GM23338 (cell line): ENCODE measurements around the gene CXCL10. TPM values are rescaled to one million over a fixed set of nuclear protein-coding genes. Genes with fewer than 3 reads are reported as not detected.

Source experiments
- ATAC-seq: fragments of 200-7000 bp; cut with Tn5 transposase; 3 replicates; pipeline ENCODE4 v1.9.1; 2020
- DNase-seq: peaks from one replicate; pipeline ENCODE4 v3.0.0-alpha.2; 2015; ENCODE audit warnings: low spot score
- H2AFZ ChIP-seq: fragments of 200-600 bp; sonication (generic); 2 replicates; pipeline ENCODE4 v1.8.0; 2016; ENCODE audit warnings: antibody characterized with exemption, mild to moderate bottlenecking, moderate library complexity
- H3F3A ChIP-seq: fragments of 200-600 bp; sonication (generic); replicated peaks from 2 replicates; pipeline ENCODE4 v1.8.0; 2017; ENCODE audit warnings: antibody characterized with exemption, mixed run types, low read depth
- H3K27ac ChIP-seq: fragments of 200-600 bp; sonication (generic); 2 replicates; pipeline ENCODE4 v1.6.1; 2016; ENCODE audit warnings: low read depth
- H3K27me3 ChIP-seq: fragments of 200-600 bp; sonication (generic); 2 replicates; pipeline ENCODE4 v1.8.0; 2016; ENCODE audit warnings: mild to moderate bottlenecking, mixed run types, moderate library complexity; ENCODE audit not compliant: insufficient read depth
- H3K36me3 ChIP-seq: fragments of 200-600 bp; sonication (generic); 2 replicates; pipeline ENCODE4 v1.8.0; 2016; ENCODE audit warnings: mild to moderate bottlenecking; ENCODE audit not compliant: insufficient read depth
- H3K4me1 ChIP-seq: fragments of 200-600 bp; sonication (generic); 2 replicates; pipeline ENCODE4 v1.8.0; 2016; ENCODE audit warnings: mild to moderate bottlenecking, moderate library complexity; ENCODE audit not compliant: insufficient read depth
- H3K4me2 ChIP-seq: fragments of 200-600 bp; sonication (generic); 2 replicates; pipeline ENCODE4 v1.7.1; 2017; ENCODE audit warnings: mixed run types
- H3K4me3 ChIP-seq: fragments of 200-600 bp; sonication (generic); 2 replicates; pipeline ENCODE4 v1.6.1; 2016; ENCODE audit warnings: mixed run types
- H3K79me2 ChIP-seq: fragments of 200-600 bp; sonication (generic); replicated peaks from 2 replicates; pipeline ENCODE4 v1.8.0; 2017; ENCODE audit warnings: mild to moderate bottlenecking; ENCODE audit not compliant: insufficient read depth
- H3K9me2 ChIP-seq: fragments of 200-600 bp; sonication (generic); 2 replicates; pipeline ENCODE4 v1.8.0; 2017; ENCODE audit not compliant: insufficient read depth
- H4K20me1 ChIP-seq: fragments of 200-600 bp; sonication (generic); replicated peaks from 2 replicates; pipeline ENCODE4 v1.8.0; 2017; ENCODE audit warnings: mild to moderate bottlenecking; ENCODE audit not compliant: insufficient read depth
- H3K27ac Mint-ChIP-seq: 2 replicates; pipeline ENCODE4 v1.8.0; 2020; ENCODE audit warnings: inconsistent platforms, mild to moderate bottlenecking, moderate library complexity, mixed read lengths
- H3K27me3 Mint-ChIP-seq: 3 replicates; pipeline ENCODE4 v1.8.0; 2022; ENCODE audit warnings: low read depth, mild to moderate bottlenecking, moderate library complexity, mixed read lengths, inconsistent platforms; ENCODE audit not compliant: insufficient read depth, poor library complexity
- H3K36me3 Mint-ChIP-seq: 3 replicates; pipeline ENCODE4 v1.8.0; 2021; ENCODE audit warnings: low read depth, mild to moderate bottlenecking, inconsistent platforms, moderate library complexity, mixed read lengths
- H3K4me1 Mint-ChIP-seq: 3 replicates; pipeline ENCODE4 v1.8.0; 2020; ENCODE audit warnings: mild to moderate bottlenecking, inconsistent platforms, mixed read lengths
- H3K4me3 Mint-ChIP-seq: 3 replicates; pipeline ENCODE4 v1.8.0; 2021; ENCODE audit warnings: moderate library complexity, mild to moderate bottlenecking, inconsistent platforms, mixed read lengths
- H3K9me3 Mint-ChIP-seq: 3 replicates; pipeline ENCODE4 v1.8.0; 2020; ENCODE audit warnings: moderate library complexity, mild to moderate bottlenecking, inconsistent platforms, mixed read lengths
- CREB1 ChIP-seq: fragments of 250-450 bp; sonication (Bioruptor Pico); IDR thresholded peaks from 2 replicates; pipeline ENCODE4 v1.5.0; 2020; ENCODE audit warnings: low read depth, mild to moderate bottlenecking, moderate library complexity
- CTCF ChIP-seq, 2 experiments: fragments of 200-600 bp in 1 of 2; sonication (generic) in 1 of 2; conservative IDR thresholded peaks; 2 replicates each; pipeline versions ENCODE4 v1.5.1 to v1.6.1; 2016 to 2017; ENCODE audit warnings: antibody characterized with exemption in 2 of 2, low read depth in 2 of 2, mild to moderate bottlenecking in 2 of 2, moderate library complexity in 1 of 2
- EZH2 ChIP-seq: fragments of 200-600 bp; sonication (generic); IDR thresholded peaks from one replicate; pipeline ENCODE4 v1.8.0; 2017; ENCODE audit warnings: antibody characterized with exemption, mild to moderate bottlenecking, low read depth; ENCODE audit not compliant: unreplicated experiment
- EZH2phosphoT487 ChIP-seq: fragments of 200-600 bp; sonication (generic); IDR thresholded peaks from one replicate; pipeline ENCODE4 v1.8.1; 2018; ENCODE audit warnings: antibody characterized with exemption; ENCODE audit not compliant: unreplicated experiment
- JUNB ChIP-seq: IDR thresholded peaks from one replicate; pipeline ENCODE4 v1.6.1; 2016; ENCODE audit warnings: antibody characterized with exemption; ENCODE audit not compliant: unreplicated experiment
- NANOG ChIP-seq: IDR thresholded peaks from 2 replicates; pipeline ENCODE4 v1.6.1; 2016; ENCODE audit warnings: antibody characterized with exemption, borderline replicate concordance
- STAT1 ChIP-seq: IDR thresholded peaks from one replicate; pipeline ENCODE4 v1.6.1; 2016; ENCODE audit warnings: antibody characterized with exemption; ENCODE audit not compliant: unreplicated experiment
- ZNF114 ChIP-seq: fragments of 250-450 bp; sonication (Bioruptor Pico); IDR thresholded peaks from 2 replicates; pipeline ENCODE4 v1.5.0; 2020; ENCODE audit warnings: mild to moderate bottlenecking, moderate library complexity
- ZNF331 ChIP-seq: fragments of 250-450 bp; sonication (Bioruptor Pico); IDR thresholded peaks from 2 replicates; pipeline ENCODE4 v1.5.0; 2020; ENCODE audit warnings: low read depth, mild to moderate bottlenecking, moderate library complexity
- polyA plus RNA-seq: library from polyadenylated mRNA; unstranded; fragments of >200 nt; fragmentation: Nextera tagmentation; extraction: Ambion mirVana; gene quantifications from 2 replicates; pipeline ENCODE4 v1.2.1, GENCODE V29; 2016
- total RNA-seq: library from RNA; depleted of rRNA; stranded (reverse); fragments of >200 nt; shearing (Covaris generic); gene quantifications from 2 replicates; pipeline ENCODE4 v1.2.3, GENCODE V29; 2014

Gene CXCL10
- total and polyA plus RNA-seq, 2 experiments from 2014 or later = not detected

- no peaks in the 10 kb centered on the region for H3K36me3 Mint-ChIP-seq
- no peaks in the 10 kb centered on the region for H3F3A ChIP-seq
- peaks cover 9% of the 10 kb centered on the region for H3K27me3 Mint-ChIP-seq
- no peaks in the 10 kb centered on the region for H3K36me3 ChIP-seq
- no peak overlapping the region; the same call in 2 of the 3 replicates for H3K4me3 Mint-ChIP-seq
- no peaks in the 10 kb centered on the region for H3K9me2 ChIP-seq
- no peaks in the 10 kb centered on the region for H3K9me3 Mint-ChIP-seq
- H3K27me3 ChIP-seq = no peaks in the 10 kb centered on the region
- peaks cover 14% of the 10 kb centered on the region for H3K4me1 ChIP-seq
- H3K27ac Mint-ChIP-seq = peak overlapping the region; percentile 34; the same call in 1 of the 2 replicates
- TF ChIP-seq ZNF114 (CRISPR knock-in tag) (no peak), EZH2 (no peak), EZH2phosphoT487 (no peak), NANOG (no peak), JUNB (no peak), ZNF331 (CRISPR knock-in tag) (no peak), STAT1 (no peak)
- no peaks in the 10 kb centered on the region for H4K20me1 ChIP-seq
- H3K4me1 Mint-ChIP-seq = peaks cover 20% of the 10 kb centered on the region
- no peaks in the 10 kb centered on the region for H3K79me2 ChIP-seq
- no peak overlapping the region for H3K4me3 ChIP-seq
- peak overlapping the region; percentile 76 for H2AFZ ChIP-seq
- ATAC-seq = peak; percentile 38
- H3K4me2 ChIP-seq = 0 out of 2 replicates have a peak overlapping the region, but pooled peaks have one; percentile 31
- no peak for DNase-seq
- H3K27ac ChIP-seq = 0 out of 2 replicates have a peak overlapping the region, but pooled peaks have one; percentile 1
Observed at GRCh38 chr4:76011018-76011670, 12.2 kb downstream of the CXCL10 start.

- ATAC-seq = 0 out of 3 replicates have a peak, but pooled peaks have one; percentile 15
- DNase-seq = peak; percentile 11
- H2AFZ ChIP-seq = peak overlapping the region; percentile 76
- H3K27ac ChIP-seq = no peak overlapping the region
- H3K79me2 ChIP-seq = no peaks in the 10 kb centered on the region
- no peak for TF ChIP-seq CTCF (conservative IDR thresholded peaks at IDR 0.05; ENCODE audit: low read depth in 2 of 2)
- TF ChIP-seq CREB1 (CRISPR knock-in tag) = no peak
- H3K4me1 Mint-ChIP-seq = peaks cover 18% of the 10 kb centered on the region
- peaks cover 11% of the 10 kb centered on the region for H3K4me1 ChIP-seq
- H3K9me2 ChIP-seq = no peaks in the 10 kb centered on the region
- no peak overlapping the region for H3K4me3 Mint-ChIP-seq
- no peaks in the 10 kb centered on the region for H4K20me1 ChIP-seq
- peaks cover 8% of the 10 kb centered on the region for H3K27me3 Mint-ChIP-seq
- no peaks in the 10 kb centered on the region for H3K27me3 ChIP-seq
- H3F3A ChIP-seq = no peaks in the 10 kb centered on the region
- no peak overlapping the region for H3K4me3 ChIP-seq
- H3K36me3 ChIP-seq = no peaks in the 10 kb centered on the region
- H3K36me3 Mint-ChIP-seq = no peaks in the 10 kb centered on the region
- no peak overlapping the region for H3K4me2 ChIP-seq
- no peak overlapping the region for H3K27ac Mint-ChIP-seq
- no peaks in the 10 kb centered on the region for H3K9me3 Mint-ChIP-seq
Observed at GRCh38 chr4:76010576-76010975, 12.7 kb downstream of the CXCL10 start.
